ENCODE data around the gene ATP11A. TPM values are rescaled to one million over a fixed set of nuclear protein-coding genes. Genes with fewer than 3 reads are reported as not detected.

The ATP11A gene
- total and polyA plus RNA-seq, 10 donors = 2.7 to 91.3 (median 59.1) TPM

DNA sequence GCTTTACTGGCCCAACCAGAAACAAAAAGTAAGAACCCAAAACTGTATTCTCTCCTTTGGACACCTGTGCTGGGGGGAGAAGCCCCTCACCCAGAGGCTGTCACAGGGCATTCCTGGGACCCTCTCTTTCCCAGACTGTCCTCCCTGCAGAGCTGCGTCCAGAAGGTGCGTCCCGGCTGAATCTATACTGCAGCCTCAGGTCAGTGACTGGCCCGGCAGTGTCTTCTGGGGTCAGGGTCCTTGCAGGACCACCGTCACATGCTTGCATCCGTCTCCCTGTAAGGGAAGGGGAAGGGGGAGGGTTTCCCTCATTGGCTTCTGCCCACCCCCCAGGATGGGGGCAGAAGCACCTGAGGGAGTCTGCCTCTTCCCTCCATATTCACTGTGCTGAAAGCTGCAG, 76.5 kb downstream of the ATP11A start:
- H3K4me1 ChIP-seq = peaks cover 16 to 45% (median 25%) of the 10 kb centered on the region in 6 donors
- TF ChIP-seq POLR2AphosphoS5 (IDR thresholded peaks at IDR 0.05) (no peak), POLR2A (IDR thresholded peaks at IDR 0.05) (no peak)
- TF ChIP-seq, protein P1, sequence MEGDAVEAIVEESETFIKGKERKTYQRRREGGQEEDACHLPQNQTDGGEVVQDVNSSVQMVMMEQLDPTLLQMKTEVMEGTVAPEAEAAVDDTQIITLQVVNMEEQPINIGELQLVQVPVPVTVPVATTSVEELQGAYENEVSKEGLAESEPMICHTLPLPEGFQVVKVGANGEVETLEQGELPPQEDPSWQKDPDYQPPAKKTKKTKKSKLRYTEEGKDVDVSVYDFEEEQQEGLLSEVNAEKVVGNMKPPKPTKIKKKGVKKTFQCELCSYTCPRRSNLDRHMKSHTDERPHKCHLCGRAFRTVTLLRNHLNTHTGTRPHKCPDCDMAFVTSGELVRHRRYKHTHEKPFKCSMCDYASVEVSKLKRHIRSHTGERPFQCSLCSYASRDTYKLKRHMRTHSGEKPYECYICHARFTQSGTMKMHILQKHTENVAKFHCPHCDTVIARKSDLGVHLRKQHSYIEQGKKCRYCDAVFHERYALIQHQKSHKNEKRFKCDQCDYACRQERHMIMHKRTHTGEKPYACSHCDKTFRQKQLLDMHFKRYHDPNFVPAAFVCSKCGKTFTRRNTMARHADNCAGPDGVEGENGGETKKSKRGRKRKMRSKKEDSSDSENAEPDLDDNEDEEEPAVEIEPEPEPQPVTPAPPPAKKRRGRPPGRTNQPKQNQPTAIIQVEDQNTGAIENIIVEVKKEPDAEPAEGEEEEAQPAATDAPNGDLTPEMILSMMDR (IDR thresholded peaks at IDR 0.05 in 8 of 11, conservative IDR thresholded peaks at IDR 0.05 in 3 of 11) = no peak
- intact Hi-C loops (cut with DNase I; ENCODE audit: low total_unique reads) = no loop called here
- H3K4me3 ChIP-seq = no peak overlapping the region
- H3K36me3 ChIP-seq = peaks cover 0 to 26% (median 0%) of the 10 kb centered on the region in 6 donors
- 73 to 83% (median 76%) methylated on average over 3 to 6 of the region's 6 CpGs for WGBS, 5 donors
- no peak for DNase-seq
- no peaks in the 10 kb centered on the region for H3K27me3 ChIP-seq (replicated peaks in 1 of 7)
- no peak overlapping the region for H3K27ac ChIP-seq
- H3K9me3 ChIP-seq = no peaks in the 10 kb centered on the region

DNA sequence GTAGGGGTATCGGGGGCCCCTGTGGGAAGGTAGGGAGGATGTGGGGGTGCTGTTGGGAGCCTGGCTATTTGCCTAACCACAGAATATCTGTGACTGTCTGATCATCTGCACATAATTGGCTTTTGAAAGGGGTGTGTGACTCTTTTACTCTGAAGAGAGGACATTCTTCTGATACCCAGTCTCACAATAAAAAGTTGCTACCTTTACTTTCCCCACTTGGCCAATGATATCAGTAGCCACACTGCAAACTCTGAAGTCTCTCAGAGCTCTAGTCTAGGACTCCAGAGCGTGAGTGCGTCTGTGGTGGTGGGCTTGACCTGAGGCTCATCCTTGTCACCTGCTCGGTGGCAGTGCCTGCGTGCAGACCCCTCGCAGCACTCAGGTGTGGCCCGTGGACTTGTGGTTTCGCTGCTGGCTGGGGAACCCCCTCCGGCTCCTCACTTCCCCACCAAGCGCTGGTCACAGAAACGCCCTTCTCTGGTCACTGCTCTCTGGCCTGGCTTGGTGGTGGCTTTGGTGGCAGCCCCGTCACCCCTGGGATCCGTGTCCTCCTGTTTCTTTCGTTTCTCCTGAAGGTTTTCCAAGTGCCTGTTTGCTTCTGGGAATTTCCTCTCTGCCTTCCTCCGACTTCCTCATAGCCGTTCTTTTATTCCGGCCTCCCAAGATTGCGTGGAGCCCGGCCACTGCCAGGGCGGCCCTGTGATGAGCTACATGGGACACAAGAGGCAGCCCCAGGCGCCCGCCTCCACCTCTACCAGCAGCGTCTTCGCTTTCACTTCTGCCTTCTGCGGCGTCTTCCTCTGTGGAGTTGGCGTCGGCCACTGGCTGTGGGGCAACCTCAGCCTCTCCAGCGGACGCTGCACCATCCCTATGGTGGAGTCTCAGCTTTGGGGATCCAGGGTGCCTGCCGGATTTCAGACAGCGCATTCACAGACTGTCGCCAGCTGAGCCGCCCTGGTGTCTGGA, 78.0 kb downstream of the ATP11A start:
- 63 to 75% (median 64%) methylated on average over 33 to 34 of the region's 34 CpGs for WGBS, 5 donors
- Histone ChIP-seq H3K4me3 (peak overlapping the region in 1 of 8 donors; percentile 45), H3K27ac (peak overlapping the region in 2 of 8 donors; percentile 36 to 53), H3K27me3 (replicated peaks in 1 of 7) (no peaks in the 10 kb centered on the region), H3K36me3 (peaks cover 0 to 23% (median 0%) of the 10 kb centered on the region in 6 donors), H3K4me1 (peaks cover 16 to 45% (median 25%) of the 10 kb centered on the region in 6 donors), H3K9me3 (no peaks in the 10 kb centered on the region)
- no peak for DNase-seq
- intact Hi-C loops (cut with DNase I; ENCODE audit: low total_unique reads) = no loop called here
- TF ChIP-seq POLR2A (IDR thresholded peaks at IDR 0.05) (no peak), POLR2AphosphoS5 (IDR thresholded peaks at IDR 0.05) (peak in 1 of 3 donors; percentile 44)

DNA sequence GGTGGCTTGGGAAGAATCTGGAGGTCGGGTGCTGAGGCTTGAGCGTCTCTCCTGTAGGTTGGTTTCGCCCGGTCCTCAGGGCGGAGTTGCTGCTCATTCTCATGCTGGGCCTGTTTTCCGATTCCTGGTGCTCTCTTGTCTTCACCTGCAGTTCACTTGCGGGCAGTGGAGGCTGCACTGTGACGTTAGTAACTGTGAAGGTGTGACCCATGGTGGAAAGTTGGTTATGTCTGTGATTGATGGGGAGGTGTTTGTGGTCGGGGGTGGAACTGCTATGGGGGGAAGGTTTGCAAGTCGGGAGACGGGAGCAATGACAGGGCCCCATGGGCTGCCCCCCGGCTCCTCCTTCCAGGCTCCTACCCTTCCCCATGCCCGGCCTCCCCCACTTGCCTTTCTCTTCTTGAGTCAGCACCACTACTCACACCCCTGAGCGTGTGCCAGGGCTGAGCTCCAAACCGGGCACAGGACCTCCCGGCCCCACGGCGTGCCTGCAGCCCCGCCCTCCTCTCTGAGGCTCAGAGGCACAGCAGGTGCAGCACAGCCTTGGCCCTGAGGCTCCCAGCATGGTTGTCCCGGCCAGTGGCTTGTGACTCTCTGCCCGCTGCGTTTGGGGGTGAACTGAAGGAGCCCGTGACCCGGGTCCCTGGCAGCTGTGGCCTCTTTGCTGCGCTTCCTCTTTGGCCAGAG, 79.1 kb downstream of the ATP11A start:
- intact Hi-C loops (cut with DNase I; ENCODE audit: low total_unique reads) = no loop called here
- no peak for TF ChIP-seq POLR2A (IDR thresholded peaks at IDR 0.05)
- no peak for TF ChIP-seq POLR2AphosphoS5 (IDR thresholded peaks at IDR 0.05)
- TF ChIP-seq, protein P1 (IDR thresholded peaks at IDR 0.05 in 8 of 11, conservative IDR thresholded peaks at IDR 0.05 in 3 of 11) = no peak
- 64 to 84% (median 76%) methylated on average over 15 to 25 of the region's 25 CpGs for WGBS, 5 donors
- H3K4me3 ChIP-seq = peak overlapping the region in 1 of 8 donors; percentile 45
- no peaks in the 10 kb centered on the region for H3K9me3 ChIP-seq
- peaks cover 16 to 54% (median 25%) of the 10 kb centered on the region in 6 donors for H3K4me1 ChIP-seq
- no peak for DNase-seq
- no peak overlapping the region for H3K27ac ChIP-seq
- H3K27me3 ChIP-seq (replicated peaks in 1 of 7) = no peaks in the 10 kb centered on the region
- peaks cover 0 to 16% (median 0%) of the 10 kb centered on the region in 6 donors for H3K36me3 ChIP-seq

DNA sequence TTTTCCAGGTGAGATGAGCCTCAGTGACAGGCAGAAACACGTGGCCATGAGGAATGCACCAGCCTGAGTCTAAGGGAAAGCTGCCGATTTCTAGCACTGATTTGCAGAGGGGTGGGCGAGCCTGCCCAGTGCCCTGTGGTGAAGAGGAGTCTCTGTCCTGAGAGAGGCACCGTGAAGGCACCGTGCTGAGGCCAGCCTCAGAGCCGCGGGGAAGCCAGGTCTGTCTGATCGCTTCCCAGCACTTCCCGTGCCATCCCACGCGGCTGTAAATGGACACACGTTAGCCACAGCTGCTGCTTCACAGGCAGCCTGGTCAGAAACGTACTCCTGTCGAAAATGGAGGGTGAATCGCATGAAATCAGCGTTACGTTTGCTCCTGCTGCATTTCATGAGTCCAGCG, 79.8 kb downstream of the ATP11A start:
- intact Hi-C loops (cut with DNase I; ENCODE audit: low total_unique reads) = no loop called here
- WGBS, 5 donors = 82 to 92% (median 87%) methylated on average over 17 to 18 of the region's 18 CpGs
- Histone ChIP-seq H3K36me3 (peaks cover 0 to 17% (median 0%) of the 10 kb centered on the region in 6 donors), H3K27ac (no peak overlapping the region), H3K4me1 (peaks cover 16 to 54% (median 25%) of the 10 kb centered on the region in 6 donors), H3K9me3 (no peaks in the 10 kb centered on the region), H3K4me3 (no peak overlapping the region), H3K27me3 (replicated peaks in 1 of 7) (no peaks in the 10 kb centered on the region)
- DNase-seq = no peak
- TF ChIP-seq POLR2A (IDR thresholded peaks at IDR 0.05) = no peak
- no peak for TF ChIP-seq POLR2AphosphoS5 (IDR thresholded peaks at IDR 0.05)
- TF ChIP-seq, protein P1 (IDR thresholded peaks at IDR 0.05 in 8 of 11, conservative IDR thresholded peaks at IDR 0.05 in 3 of 11) = no peak
